ENCODE measurements around the gene ALDH7A1.

- TF ChIP-seq POLR2A (IDR thresholded peaks at IDR 0.05; ENCODE audit: low read length) = no peak
- TF ChIP-seq GATA1 (IDR thresholded peaks at IDR 0.05; ENCODE audit: low read depth, low read length) = no peak
Measured at GRCh38 chr5:126575644-126576043, 19.4 kb downstream of the ALDH7A1 start.

Measured in erythroblast (primary cell).